GM10266 (cell line): ENCODE data around the gene PKP4.

ENCODE experiments used
- DNase-seq: peaks from one replicate; pipeline ENCODE4 v3.0.0; 2012; ENCODE audit errors: extremely low spot score
- TF ChIP-seq, protein P1 (sequence below): IDR thresholded peaks from 2 replicates; pipeline ENCODE4 v1.5.1; 2012; ENCODE audit warnings: mild to moderate bottlenecking, low read depth; ENCODE audit not compliant: control insufficient read depth, insufficient read depth; ENCODE audit errors: missing control alignments

The PKP4 gene

DNA sequence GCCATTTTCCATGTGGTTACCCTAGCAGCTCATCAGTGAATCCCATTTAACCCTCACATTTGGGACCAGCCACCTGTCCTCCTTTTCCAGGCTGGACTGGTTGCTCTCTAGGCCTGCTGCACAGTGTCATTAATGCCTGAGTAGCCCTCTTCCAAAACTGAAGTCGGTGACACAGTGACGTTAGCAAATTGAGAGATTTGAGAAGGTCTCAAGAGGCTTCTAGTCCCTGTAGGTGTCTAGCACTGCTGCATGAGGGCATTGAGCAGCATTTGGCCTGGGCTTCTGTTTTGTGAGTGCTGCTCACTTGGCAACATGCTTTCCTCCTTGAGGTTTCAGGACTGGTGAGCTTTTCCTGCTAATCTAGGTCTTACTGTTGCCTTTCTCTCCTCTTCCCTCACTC, 36.7 kb downstream of the PKP4 start:
- TF ChIP-seq, protein P1, sequence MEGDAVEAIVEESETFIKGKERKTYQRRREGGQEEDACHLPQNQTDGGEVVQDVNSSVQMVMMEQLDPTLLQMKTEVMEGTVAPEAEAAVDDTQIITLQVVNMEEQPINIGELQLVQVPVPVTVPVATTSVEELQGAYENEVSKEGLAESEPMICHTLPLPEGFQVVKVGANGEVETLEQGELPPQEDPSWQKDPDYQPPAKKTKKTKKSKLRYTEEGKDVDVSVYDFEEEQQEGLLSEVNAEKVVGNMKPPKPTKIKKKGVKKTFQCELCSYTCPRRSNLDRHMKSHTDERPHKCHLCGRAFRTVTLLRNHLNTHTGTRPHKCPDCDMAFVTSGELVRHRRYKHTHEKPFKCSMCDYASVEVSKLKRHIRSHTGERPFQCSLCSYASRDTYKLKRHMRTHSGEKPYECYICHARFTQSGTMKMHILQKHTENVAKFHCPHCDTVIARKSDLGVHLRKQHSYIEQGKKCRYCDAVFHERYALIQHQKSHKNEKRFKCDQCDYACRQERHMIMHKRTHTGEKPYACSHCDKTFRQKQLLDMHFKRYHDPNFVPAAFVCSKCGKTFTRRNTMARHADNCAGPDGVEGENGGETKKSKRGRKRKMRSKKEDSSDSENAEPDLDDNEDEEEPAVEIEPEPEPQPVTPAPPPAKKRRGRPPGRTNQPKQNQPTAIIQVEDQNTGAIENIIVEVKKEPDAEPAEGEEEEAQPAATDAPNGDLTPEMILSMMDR: no peak
- DNase-seq: no peak

DNA sequence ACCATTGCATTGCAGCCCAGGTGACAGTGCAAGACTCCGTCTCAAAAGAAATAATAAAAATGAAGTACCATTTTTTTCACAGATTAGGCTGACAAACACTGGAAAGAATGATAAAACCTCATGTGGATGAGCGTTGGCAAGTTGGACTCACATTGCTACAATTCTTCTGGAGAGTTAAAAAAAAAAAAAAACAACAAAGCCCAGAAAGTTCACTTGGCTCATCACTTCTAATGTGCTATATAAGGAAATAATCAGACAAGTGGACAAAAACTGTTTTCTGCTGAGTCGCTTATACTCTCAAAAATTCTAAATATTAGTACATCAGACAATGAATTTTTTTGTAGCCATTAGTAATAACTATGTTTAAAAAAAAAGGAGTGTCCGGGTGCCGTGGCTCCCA, 38.4 kb downstream of the PKP4 start:
- TF ChIP-seq, protein P1: no peak
- no peak for DNase-seq

DNA sequence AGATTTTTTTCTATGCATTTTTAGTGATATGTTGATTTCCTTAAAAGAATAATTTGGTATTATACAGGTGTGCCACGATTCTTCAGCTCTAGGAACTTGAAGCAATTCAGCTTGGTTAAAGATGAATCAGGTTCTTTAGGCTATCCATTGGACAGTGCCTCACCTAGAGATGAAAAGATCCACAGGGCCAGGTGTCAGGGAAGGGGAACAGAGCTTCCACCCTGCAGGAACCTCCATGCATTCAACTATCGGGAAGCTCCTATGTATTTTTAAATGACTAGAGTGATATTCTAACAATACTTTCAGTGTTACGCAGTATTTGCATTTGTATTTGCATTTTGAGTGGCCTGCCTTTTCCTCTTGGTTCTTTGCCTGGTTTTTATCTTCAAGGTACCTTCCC, 40.2 kb downstream of the PKP4 start:
- TF ChIP-seq, protein P1: no peak
- DNase-seq: no peak

DNA sequence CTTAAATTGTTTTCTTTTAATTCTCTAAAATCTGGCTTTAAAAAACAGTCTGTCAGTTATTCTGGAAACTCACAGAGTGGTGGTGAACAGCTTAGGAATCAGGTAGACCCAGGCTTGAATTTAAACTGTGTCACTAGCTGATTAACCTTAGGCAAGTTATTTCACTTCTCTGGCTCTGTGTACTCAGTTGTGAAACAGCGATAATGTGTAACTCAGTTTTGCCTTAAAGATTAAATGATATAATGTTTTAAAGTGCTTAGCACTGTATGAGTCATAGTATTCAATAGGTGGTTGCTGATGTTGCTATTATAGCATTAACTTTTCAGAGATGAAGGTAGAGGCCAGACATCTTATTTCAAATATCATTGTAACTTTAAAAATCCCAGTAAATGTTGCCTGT, 40.7 kb downstream of the PKP4 start:
- no peak for DNase-seq
- TF ChIP-seq, protein P1: no peak

DNA sequence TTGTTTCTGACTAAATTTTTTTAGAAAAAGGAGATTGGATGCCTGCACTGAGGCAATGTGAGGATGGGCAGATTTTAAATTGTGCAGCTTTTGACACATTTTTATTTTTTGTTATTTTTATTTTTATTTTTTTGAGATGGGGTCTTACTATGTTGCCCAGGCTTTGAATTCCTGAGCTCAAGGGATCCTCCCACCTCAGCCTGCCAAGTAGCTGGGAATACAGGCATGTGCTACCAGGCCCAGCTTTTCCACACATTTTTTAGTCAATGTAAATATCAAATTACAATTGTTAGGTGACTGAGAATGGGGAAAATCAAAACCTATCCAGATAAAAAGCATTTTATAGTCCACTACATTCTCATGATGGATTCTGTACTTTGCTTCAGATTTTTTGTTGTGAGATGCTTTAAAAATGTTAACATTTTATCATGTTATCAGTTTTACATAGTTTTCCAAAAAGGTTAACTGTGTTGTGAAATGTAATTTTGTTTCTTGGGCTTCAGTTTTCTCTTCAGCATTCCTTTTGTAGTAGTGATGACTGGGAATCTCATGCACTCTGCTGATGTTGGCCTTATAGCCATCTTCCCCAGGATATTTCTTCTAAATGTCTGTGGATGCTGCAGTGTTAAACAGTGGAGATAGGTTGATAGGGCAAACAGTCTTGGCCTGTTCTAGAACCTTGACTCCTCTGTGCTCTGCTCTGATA, 41.4 kb downstream of the PKP4 start:
- TF ChIP-seq, protein P1: no peak

DNA sequence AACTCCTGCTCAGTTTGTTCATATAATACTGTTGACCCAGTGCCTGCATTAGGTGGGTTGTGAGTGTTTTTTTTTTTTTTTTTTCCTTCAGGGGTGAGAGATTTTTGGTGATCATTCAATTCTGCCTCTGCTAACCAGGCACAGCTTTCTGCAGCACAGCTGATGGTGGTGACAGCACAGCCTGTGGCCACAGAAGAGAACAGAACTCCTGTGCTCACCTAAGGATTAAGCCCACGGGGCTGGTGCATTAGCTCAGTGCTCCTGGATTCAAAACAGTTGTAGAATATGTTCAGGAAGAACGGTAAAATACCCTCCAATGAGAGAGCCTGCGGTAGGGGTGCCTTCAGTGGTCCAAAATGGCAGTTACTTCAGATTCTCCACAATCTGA, 42.0 kb downstream of the PKP4 start:
- no peak for DNase-seq
- TF ChIP-seq, protein P1: no peak

More for the DNA sequence above, 41.4 kb downstream of the PKP4 start:
- no peak for DNase-seq

DNA sequence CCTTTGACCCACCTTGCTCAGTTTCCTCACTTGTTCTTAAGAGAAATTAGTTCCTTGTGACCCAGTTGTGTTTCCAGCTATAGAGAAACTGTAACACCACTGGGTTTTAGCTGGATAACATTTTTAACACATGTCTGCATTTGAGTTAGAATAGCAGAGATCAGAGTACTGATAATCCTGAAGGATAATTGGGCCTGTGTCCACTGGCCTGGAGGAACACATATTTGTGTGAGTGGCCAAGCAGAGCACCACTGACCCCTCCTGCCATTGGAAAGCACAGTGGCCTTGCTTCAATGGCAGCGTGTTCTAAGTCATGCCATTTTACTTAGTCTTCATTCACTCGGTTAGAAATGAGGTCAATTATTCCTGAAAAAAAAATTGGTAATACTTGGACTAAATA, 42.6 kb downstream of the PKP4 start:
- TF ChIP-seq, protein P1: no peak
- DNase-seq: no peak
